Measurements from ENCODE around the gene P2RX7.

The P2RX7 gene

DNA sequence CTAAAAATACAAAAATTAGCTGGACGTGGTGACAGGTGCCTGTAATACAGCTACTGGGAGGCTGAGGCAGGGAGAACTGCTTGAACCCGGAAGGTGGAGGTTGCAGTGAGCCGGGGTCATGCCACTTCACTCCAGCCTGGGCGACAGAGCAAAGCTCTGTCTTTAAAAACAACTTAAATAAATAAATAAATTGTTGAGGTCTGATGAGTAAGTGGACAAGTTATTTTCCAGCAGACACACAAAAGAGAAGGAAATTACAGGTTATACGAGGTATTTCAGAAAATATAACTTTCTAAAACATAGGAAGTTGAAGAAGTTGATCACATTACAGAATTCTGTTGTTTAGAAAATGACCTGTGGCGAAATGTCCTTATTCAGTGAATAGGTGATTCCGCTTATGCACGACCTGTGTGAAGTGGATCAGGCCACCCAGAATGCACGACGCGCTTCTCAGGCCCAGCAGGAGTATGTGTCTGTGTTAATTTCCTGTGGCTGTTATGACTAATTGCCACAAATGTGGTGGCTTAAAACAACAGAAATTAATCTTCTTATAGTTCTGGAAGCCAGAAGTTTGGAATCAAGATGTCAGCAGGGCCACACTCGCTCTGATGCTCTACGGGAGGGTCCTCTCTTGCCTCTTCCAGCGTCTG, 38.1 kb downstream of the P2RX7 start:
- Histone ChIP-seq H3K9ac (no peak overlapping the region), H3K27ac (no peak overlapping the region), H3K4me2 (no peak overlapping the region)

DNA sequence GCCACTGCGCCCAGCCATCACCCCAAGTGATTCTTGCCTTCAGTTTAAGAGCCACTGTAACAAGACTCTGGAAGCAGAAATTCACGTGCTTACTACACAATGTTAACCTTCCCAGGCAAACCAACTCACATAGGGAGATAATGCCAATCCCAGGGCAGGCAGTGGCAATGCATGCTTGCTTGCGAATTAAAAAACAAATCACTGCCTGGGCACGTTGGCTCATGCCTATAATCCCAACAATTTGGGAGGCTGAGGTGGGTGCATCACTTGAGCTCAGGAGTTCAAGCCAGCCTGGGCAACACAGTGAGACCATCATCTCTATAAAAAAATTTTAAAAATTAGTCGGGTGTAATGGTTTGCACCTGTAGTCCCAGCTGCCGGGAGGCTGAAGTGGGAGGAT, 39.5 kb downstream of the P2RX7 start:
- TF ChIP-seq, protein P1, sequence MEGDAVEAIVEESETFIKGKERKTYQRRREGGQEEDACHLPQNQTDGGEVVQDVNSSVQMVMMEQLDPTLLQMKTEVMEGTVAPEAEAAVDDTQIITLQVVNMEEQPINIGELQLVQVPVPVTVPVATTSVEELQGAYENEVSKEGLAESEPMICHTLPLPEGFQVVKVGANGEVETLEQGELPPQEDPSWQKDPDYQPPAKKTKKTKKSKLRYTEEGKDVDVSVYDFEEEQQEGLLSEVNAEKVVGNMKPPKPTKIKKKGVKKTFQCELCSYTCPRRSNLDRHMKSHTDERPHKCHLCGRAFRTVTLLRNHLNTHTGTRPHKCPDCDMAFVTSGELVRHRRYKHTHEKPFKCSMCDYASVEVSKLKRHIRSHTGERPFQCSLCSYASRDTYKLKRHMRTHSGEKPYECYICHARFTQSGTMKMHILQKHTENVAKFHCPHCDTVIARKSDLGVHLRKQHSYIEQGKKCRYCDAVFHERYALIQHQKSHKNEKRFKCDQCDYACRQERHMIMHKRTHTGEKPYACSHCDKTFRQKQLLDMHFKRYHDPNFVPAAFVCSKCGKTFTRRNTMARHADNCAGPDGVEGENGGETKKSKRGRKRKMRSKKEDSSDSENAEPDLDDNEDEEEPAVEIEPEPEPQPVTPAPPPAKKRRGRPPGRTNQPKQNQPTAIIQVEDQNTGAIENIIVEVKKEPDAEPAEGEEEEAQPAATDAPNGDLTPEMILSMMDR (conservative IDR thresholded peaks at IDR 0.05; ENCODE audit: low read depth, low read length) = no peak
- Histone ChIP-seq H4K20me1 (ENCODE audit: insufficient read depth) (no peaks in the 10 kb centered on the region), H3K27ac (no peak overlapping the region), H2AFZ (ENCODE audit: low read depth) (no peak overlapping the region), H3K4me3 (IDR thresholded peaks at IDR 0.05; ENCODE audit: insufficient read depth, low read depth, low read length) (no peak overlapping the region), H3K4me2 (no peak overlapping the region), H3K79me2 (ENCODE audit: insufficient read depth, low read depth) (no peaks in the 10 kb centered on the region), H3K4me1 (ENCODE audit: low read depth, poor library complexity, severe bottlenecking) (no peaks in the 10 kb centered on the region), H3K27me3 (ENCODE audit: insufficient read depth, low read depth) (no peaks in the 10 kb centered on the region), H3K36me3 (ENCODE audit: insufficient read depth) (no peaks in the 10 kb centered on the region), H3K9ac (no peak overlapping the region)

More for the DNA sequence above, 38.1 kb downstream of the P2RX7 start:
- no peak overlapping the region for H3K4me3 ChIP-seq (IDR thresholded peaks at IDR 0.05; ENCODE audit: insufficient read depth, low read depth, low read length)
- TF ChIP-seq, protein P1 (conservative IDR thresholded peaks at IDR 0.05; ENCODE audit: low read depth, low read length) = no peak
- H3K27me3 ChIP-seq (ENCODE audit: insufficient read depth, low read depth) = no peaks in the 10 kb centered on the region
- no peaks in the 10 kb centered on the region for H3K79me2 ChIP-seq (ENCODE audit: insufficient read depth, low read depth)
- no peaks in the 10 kb centered on the region for H3K36me3 ChIP-seq (ENCODE audit: insufficient read depth)
- H4K20me1 ChIP-seq (ENCODE audit: insufficient read depth) = no peaks in the 10 kb centered on the region
- no peak overlapping the region for H2AFZ ChIP-seq (ENCODE audit: low read depth)
- H3K4me1 ChIP-seq (ENCODE audit: low read depth, poor library complexity, severe bottlenecking) = no peaks in the 10 kb centered on the region

DNA sequence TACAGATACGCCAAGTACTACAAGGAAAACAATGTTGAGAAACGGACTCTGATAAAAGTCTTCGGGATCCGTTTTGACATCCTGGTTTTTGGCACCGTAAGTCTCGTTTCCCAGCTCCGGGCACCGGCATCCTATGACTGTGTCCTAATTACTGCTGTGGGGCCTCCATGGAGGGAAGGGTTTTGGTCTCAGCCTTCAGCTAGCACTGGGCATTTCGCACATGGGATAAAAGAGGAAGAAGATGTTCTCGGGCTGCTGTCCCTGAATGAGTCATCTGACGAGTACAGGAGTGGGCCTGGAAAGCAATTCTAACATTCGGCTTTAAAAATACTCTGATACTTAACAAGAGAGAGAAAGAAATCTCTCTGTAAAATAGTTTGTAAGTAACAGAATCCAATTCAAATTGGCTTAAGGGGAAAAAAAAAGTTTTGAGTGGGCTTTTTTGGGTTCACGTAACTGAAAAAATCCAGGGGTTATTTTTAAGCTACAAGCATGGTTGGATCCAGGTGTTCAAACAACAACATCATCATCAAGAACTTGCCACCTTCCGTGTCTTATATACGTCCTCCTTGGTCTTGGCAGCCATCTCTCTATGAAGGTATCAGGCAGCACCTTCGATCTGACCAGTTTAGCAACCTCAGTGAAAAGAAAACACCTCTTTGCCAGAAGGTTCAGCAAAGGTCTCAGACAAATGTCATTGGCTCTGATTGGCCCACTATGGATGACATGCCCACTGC, 42.9 kb downstream of the P2RX7 start:
- Histone ChIP-seq H3K79me2 (ENCODE audit: insufficient read depth, low read depth) (no peaks in the 10 kb centered on the region), H4K20me1 (ENCODE audit: insufficient read depth) (no peaks in the 10 kb centered on the region), H3K27me3 (ENCODE audit: insufficient read depth, low read depth) (no peaks in the 10 kb centered on the region), H3K4me2 (no peak overlapping the region), H2AFZ (ENCODE audit: low read depth) (no peak overlapping the region), H3K9ac (no peak overlapping the region), H3K27ac (no peak overlapping the region), H3K4me1 (ENCODE audit: low read depth, poor library complexity, severe bottlenecking) (no peaks in the 10 kb centered on the region), H3K36me3 (ENCODE audit: insufficient read depth) (no peaks in the 10 kb centered on the region), H3K4me3 (IDR thresholded peaks at IDR 0.05; ENCODE audit: insufficient read depth, low read depth, low read length) (no peak overlapping the region)
- TF ChIP-seq, protein P1 (conservative IDR thresholded peaks at IDR 0.05; ENCODE audit: low read depth, low read length) = no peak

DNA sequence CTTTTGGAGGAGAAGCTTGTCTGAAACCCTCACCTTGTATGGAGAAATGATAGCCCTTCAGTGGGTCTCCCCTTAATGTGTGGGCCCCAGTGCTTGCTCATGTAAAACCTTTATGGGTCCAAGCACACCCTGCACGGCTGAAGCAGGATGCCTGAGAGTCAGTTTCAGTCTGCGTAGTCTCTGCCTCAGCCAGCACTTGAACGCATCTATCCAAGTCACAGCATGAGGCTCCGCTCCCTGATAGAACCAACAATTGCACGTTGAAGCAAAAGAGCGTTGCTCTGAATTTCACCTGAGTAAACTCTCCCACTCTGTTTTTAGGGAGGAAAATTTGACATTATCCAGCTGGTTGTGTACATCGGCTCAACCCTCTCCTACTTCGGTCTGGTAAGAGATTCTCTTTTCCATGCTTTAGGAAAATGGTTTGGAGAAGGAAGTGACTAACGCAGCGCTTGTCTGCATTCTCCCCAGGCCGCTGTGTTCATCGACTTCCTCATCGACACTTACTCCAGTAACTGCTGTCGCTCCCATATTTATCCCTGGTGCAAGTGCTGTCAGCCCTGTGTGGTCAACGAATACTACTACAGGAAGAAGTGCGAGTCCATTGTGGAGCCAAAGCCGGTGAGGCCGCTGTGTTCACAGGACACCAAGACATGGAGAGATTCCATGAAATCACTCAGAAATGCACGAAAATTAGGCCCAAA, 44.3 kb downstream of the P2RX7 start:
- H3K36me3 ChIP-seq (ENCODE audit: insufficient read depth) = no peaks in the 10 kb centered on the region
- no peak overlapping the region for H3K27ac ChIP-seq
- TF ChIP-seq, protein P1 (conservative IDR thresholded peaks at IDR 0.05; ENCODE audit: low read depth, low read length) = no peak
- H2AFZ ChIP-seq (ENCODE audit: low read depth) = no peak overlapping the region
- H3K4me1 ChIP-seq (ENCODE audit: low read depth, poor library complexity, severe bottlenecking) = no peaks in the 10 kb centered on the region
- no peaks in the 10 kb centered on the region for H3K27me3 ChIP-seq (ENCODE audit: insufficient read depth, low read depth)
- H3K4me3 ChIP-seq (IDR thresholded peaks at IDR 0.05; ENCODE audit: insufficient read depth, low read depth, low read length) = no peak overlapping the region
- H4K20me1 ChIP-seq (ENCODE audit: insufficient read depth) = no peaks in the 10 kb centered on the region
- H3K4me2 ChIP-seq = no peak overlapping the region
- no peak overlapping the region for H3K9ac ChIP-seq
- no peaks in the 10 kb centered on the region for H3K79me2 ChIP-seq (ENCODE audit: insufficient read depth, low read depth)
